ENCODE results near the gene KMT5B. TPM values are rescaled to one million over a fixed set of nuclear protein-coding genes. Genes with fewer than 3 reads are reported as not detected.

The KMT5B gene
- total and polyA plus RNA-seq, 2 experiments from 2014 or later = 26.4 to 31.0 TPM

DNA sequence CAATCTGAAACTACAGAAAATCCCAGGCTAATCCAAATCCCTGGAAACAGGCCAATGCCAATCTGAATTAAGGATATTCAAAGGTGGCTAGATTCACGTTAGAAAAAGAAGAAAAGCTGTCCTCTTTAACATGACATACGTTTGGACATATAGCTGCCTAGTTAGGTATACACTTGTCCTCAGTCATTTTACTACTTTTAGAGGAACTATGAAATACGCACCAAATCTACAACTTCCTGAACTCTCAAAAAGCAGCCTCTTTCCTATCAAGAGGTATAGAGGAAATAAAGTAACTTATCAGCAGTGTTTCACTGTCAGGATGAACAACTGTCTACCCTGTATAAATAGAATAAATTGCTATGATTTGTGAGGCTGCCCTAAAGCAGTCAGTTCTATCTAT, 24.0 kb downstream of the KMT5B start:
- no peaks in the 10 kb centered on the region for H3K9me3 Mint-ChIP-seq
- no peaks in the 10 kb centered on the region for H3F3A ChIP-seq (replicated peaks; ENCODE audit: low read depth)
- peaks cover 37% of the 10 kb centered on the region for H3K36me3 Mint-ChIP-seq (ENCODE audit: low read depth)
- ATAC-seq = no peak
- no peak overlapping the region for H3K4me3 ChIP-seq
- no peak for TF ChIP-seq NANOG (IDR thresholded peaks at IDR 0.05; ENCODE audit: borderline replicate concordance)
- TF ChIP-seq ZNF114 (CRISPR knock-in tag; IDR thresholded peaks at IDR 0.05) = no peak
- TF ChIP-seq POLR2AphosphoS5 (IDR thresholded peaks at IDR 0.05; ENCODE audit: low read depth) = no peak
- TF ChIP-seq, protein P1, sequence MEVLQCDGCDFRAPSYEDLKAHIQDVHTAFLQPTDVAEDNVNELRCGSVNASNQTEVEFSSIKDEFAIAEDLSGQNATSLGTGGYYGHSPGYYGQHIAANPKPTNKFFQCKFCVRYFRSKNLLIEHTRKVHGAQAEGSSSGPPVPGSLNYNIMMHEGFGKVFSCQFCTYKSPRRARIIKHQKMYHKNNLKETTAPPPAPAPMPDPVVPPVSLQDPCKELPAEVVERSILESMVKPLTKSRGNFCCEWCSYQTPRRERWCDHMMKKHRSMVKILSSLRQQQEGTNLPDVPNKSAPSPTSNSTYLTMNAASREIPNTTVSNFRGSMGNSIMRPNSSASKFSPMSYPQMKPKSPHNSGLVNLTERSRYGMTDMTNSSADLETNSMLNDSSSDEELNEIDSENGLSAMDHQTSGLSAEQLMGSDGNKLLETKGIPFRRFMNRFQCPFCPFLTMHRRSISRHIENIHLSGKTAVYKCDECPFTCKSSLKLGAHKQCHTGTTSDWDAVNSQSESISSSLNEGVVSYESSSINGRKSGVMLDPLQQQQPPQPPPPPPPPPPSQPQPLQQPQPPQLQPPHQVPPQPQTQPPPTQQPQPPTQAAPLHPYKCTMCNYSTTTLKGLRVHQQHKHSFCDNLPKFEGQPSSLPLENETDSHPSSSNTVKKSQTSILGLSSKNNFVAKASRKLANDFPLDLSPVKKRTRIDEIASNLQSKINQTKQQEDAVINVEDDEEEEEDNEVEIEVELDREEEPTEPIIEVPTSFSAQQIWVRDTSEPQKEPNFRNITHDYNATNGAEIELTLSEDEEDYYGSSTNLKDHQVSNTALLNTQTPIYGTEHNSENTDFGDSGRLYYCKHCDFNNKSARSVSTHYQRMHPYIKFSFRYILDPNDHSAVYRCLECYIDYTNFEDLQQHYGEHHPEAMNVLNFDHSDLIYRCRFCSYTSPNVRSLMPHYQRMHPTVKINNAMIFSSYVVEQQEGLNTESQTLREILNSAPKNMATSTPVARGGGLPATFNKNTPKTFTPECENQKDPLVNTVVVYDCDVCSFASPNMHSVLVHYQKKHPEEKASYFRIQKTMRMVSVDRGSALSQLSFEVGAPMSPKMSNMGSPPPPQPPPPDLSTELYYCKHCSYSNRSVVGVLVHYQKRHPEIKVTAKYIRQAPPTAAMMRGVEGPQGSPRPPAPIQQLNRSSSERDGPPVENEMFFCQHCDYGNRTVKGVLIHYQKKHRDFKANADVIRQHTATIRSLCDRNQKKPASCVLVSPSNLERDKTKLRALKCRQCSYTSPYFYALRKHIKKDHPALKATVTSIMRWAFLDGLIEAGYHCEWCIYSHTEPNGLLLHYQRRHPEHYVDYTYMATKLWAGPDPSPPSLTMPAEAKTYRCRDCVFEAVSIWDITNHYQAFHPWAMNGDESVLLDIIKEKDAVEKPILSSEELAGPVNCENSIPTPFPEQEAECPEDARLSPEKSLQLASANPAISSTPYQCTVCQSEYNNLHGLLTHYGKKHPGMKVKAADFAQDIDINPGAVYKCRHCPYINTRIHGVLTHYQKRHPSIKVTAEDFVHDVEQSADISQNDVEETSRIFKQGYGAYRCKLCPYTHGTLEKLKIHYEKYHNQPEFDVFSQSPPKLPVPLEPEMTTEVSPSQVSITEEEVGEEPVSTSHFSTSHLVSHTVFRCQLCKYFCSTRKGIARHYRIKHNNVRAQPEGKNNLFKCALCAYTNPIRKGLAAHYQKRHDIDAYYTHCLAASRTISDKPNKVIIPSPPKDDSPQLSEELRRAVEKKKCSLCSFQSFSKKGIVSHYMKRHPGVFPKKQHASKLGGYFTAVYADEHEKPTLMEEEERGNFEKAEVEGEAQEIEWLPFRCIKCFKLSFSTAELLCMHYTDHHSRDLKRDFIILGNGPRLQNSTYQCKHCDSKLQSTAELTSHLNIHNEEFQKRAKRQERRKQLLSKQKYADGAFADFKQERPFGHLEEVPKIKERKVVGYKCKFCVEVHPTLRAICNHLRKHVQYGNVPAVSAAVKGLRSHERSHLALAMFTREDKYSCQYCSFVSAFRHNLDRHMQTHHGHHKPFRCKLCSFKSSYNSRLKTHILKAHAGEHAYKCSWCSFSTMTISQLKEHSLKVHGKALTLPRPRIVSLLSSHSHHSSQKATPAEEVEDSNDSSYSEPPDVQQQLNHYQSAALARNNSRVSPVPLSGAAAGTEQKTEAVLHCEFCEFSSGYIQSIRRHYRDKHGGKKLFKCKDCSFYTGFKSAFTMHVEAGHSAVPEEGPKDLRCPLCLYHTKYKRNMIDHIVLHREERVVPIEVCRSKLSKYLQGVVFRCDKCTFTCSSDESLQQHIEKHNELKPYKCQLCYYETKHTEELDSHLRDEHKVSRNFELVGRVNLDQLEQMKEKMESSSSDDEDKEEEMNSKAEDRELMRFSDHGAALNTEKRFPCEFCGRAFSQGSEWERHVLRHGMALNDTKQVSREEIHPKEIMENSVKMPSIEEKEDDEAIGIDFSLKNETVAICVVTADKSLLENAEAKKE (CRISPR knock-in tag; IDR thresholded peaks at IDR 0.05) = no peak
- no peak for TF ChIP-seq EZH2 (IDR thresholded peaks at IDR 0.05; ENCODE audit: low read depth, unreplicated experiment)
- no peak for TF ChIP-seq STAT1 (IDR thresholded peaks at IDR 0.05; ENCODE audit: unreplicated experiment)
- TF ChIP-seq, protein P2, sequence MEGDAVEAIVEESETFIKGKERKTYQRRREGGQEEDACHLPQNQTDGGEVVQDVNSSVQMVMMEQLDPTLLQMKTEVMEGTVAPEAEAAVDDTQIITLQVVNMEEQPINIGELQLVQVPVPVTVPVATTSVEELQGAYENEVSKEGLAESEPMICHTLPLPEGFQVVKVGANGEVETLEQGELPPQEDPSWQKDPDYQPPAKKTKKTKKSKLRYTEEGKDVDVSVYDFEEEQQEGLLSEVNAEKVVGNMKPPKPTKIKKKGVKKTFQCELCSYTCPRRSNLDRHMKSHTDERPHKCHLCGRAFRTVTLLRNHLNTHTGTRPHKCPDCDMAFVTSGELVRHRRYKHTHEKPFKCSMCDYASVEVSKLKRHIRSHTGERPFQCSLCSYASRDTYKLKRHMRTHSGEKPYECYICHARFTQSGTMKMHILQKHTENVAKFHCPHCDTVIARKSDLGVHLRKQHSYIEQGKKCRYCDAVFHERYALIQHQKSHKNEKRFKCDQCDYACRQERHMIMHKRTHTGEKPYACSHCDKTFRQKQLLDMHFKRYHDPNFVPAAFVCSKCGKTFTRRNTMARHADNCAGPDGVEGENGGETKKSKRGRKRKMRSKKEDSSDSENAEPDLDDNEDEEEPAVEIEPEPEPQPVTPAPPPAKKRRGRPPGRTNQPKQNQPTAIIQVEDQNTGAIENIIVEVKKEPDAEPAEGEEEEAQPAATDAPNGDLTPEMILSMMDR (conservative IDR thresholded peaks at IDR 0.05; ENCODE audit: low read depth in 2 of 2) = no peak
- TF ChIP-seq, protein P3, sequence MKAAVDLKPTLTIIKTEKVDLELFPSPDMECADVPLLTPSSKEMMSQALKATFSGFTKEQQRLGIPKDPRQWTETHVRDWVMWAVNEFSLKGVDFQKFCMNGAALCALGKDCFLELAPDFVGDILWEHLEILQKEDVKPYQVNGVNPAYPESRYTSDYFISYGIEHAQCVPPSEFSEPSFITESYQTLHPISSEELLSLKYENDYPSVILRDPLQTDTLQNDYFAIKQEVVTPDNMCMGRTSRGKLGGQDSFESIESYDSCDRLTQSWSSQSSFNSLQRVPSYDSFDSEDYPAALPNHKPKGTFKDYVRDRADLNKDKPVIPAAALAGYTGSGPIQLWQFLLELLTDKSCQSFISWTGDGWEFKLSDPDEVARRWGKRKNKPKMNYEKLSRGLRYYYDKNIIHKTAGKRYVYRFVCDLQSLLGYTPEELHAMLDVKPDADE (IDR thresholded peaks at IDR 0.05) = no peak
- no peak for TF ChIP-seq ZNF331 (CRISPR knock-in tag; IDR thresholded peaks at IDR 0.05; ENCODE audit: low read depth)
- TF ChIP-seq EZH2phosphoT487 (IDR thresholded peaks at IDR 0.05; ENCODE audit: unreplicated experiment) = no peak
- no peak for TF ChIP-seq CREB1 (CRISPR knock-in tag; IDR thresholded peaks at IDR 0.05; ENCODE audit: low read depth)
- no peaks in the 10 kb centered on the region for H3K27me3 ChIP-seq (ENCODE audit: insufficient read depth)
- H3K4me1 Mint-ChIP-seq = peaks cover 32% of the 10 kb centered on the region
- H3K36me3 ChIP-seq (ENCODE audit: insufficient read depth) = no peaks in the 10 kb centered on the region; the same call in 1 of the 2 replicates
- H3K27me3 Mint-ChIP-seq (ENCODE audit: insufficient read depth, low read depth, poor library complexity) = peaks cover 5% of the 10 kb centered on the region
- H3K4me2 ChIP-seq = no peak overlapping the region
- DNase-seq (ENCODE audit: low spot score) = no peak
- H3K27ac Mint-ChIP-seq = no peak overlapping the region
- no peaks in the 10 kb centered on the region for H3K9me2 ChIP-seq (ENCODE audit: insufficient read depth)
- H2AFZ ChIP-seq = no peak overlapping the region
- no peak overlapping the region for H3K4me3 Mint-ChIP-seq
- peaks cover 8% of the 10 kb centered on the region; the same call in 1 of the 2 replicates for H4K20me1 ChIP-seq (replicated peaks; ENCODE audit: insufficient read depth)
- H3K4me1 ChIP-seq (ENCODE audit: insufficient read depth) = peaks cover 27% of the 10 kb centered on the region
- H3K79me2 ChIP-seq (replicated peaks; ENCODE audit: insufficient read depth) = peaks cover 74% of the 10 kb centered on the region
- no peak overlapping the region for H3K27ac ChIP-seq (ENCODE audit: low read depth)
